GM12878 (cell line): ENCODE results near the gene GAB3. TPM values are rescaled to one million over a fixed set of nuclear protein-coding genes. Genes with fewer than 3 reads are reported as not detected.

Experiments
- ATAC-seq: fragments of 200-7000 bp; cut with Tn5 transposase; 3 replicates; pipeline ENCODE4 v1.9.1; 2020; ENCODE audit warnings: mild to moderate bottlenecking, moderate library complexity
- BruUV-seq: library from RNA; stranded (reverse); fragments of 400-500 nt; replicated peaks from 2 replicates; lab custom pipeline; 2021; lab: Mats Ljungman, UMichigan
- CTCF ChIA-PET: fragments of 300-600 bp; sonication (Branson Sonifier 250); formaldehyde crosslinking; extraction: SDS; loops from one replicate; lab custom pipeline; 2021; ENCODE audit warnings: inconsistent platforms; lab: Yijun Ruan, JAX
- POLR2A ChIA-PET: fragments of 350-600 bp; formaldehyde crosslinking; extraction: SDS; loops from one replicate; lab custom pipeline; 2021; ENCODE audit warnings: inconsistent platforms; lab: Charles Lee
- RAD21 ChIA-PET: fragments of 300-600 bp; sonication (Branson Sonifier 250); formaldehyde crosslinking; loops from one replicate; lab custom pipeline; 2023; ENCODE audit warnings: antibody characterized with exemption; ENCODE audit not compliant: unreplicated experiment; lab: Charles Lee
- SMC1A ChIA-PET: fragments of 300-600 bp; sonication (Branson Sonifier 250); formaldehyde crosslinking; loops from one replicate; lab custom pipeline; 2023; ENCODE audit not compliant: unreplicated experiment, uncharacterized antibody; lab: Charles Lee
- DNase-seq: peaks from one replicate; pipeline ENCODE4 v3.0.0-alpha.2; 2011; ENCODE audit warnings: low read depth, low spot score
- FAIRE-seq: peaks from 3 replicates; lab custom pipeline; 2011; peaks lifted over from hg19 to GRCh38; lab: Jason Lieb, UNC
- H2AFZ ChIP-seq: 2 replicates; pipeline ENCODE4 v1.6.0; 2011; ENCODE audit warnings: low read depth, low read length, control low read depth; ENCODE audit not compliant: control insufficient read depth
- H3K27ac ChIP-seq: 2 replicates; pipeline ENCODE4 v1.5.1; 2011; ENCODE audit warnings: control low read depth; ENCODE audit not compliant: control insufficient read depth, insufficient read depth
- H3K27me3 ChIP-seq, 2 experiments: replicated peaks in 1 of 2; 2 replicates each; pipeline versions ENCODE4 v1.6.0 to v1.6.1; 2011; ENCODE audit warnings: low read length in 1 of 2; ENCODE audit not compliant: control insufficient read depth in 2 of 2, insufficient read depth in 2 of 2
- H3K36me3 ChIP-seq, 2 experiments: 2 replicates each; pipeline ENCODE4 v1.5.1; 2011; ENCODE audit warnings: low read length in 1 of 2; ENCODE audit not compliant: control insufficient read depth in 2 of 2, insufficient read depth in 2 of 2
- H3K4me1 ChIP-seq: 2 replicates; pipeline ENCODE4 v1.6.1; 2011; ENCODE audit warnings: mild to moderate bottlenecking, low read length, moderate library complexity, mixed read lengths; ENCODE audit not compliant: control insufficient read depth, insufficient read depth
- H3K4me2 ChIP-seq: 2 replicates; pipeline ENCODE4 v1.6.0; 2011; ENCODE audit warnings: control low read depth; ENCODE audit not compliant: control insufficient read depth, insufficient read depth
- H3K4me3 ChIP-seq: fragments of 200-600 bp; sonication (generic); 2 replicates; pipeline ENCODE4 v1.5.1; 2016
- H3K79me2 ChIP-seq: 2 replicates; pipeline ENCODE4 v1.6.0; 2011; ENCODE audit warnings: low read length; ENCODE audit not compliant: control insufficient read depth, insufficient read depth
- H3K9ac ChIP-seq: 2 replicates; pipeline ENCODE4 v1.8.0; 2011; ENCODE audit warnings: low read length, control low read depth, mixed read lengths; ENCODE audit not compliant: control insufficient read depth, insufficient read depth
- H3K9me3 ChIP-seq: replicated peaks from 3 replicates; pipeline ENCODE4 v1.5.1; 2011; ENCODE audit warnings: mild to moderate bottlenecking, low read length; ENCODE audit not compliant: control insufficient read depth, insufficient read depth
- H4K20me1 ChIP-seq: 2 replicates; pipeline ENCODE4 v1.6.0; 2011; ENCODE audit not compliant: control insufficient read depth, insufficient read depth
- CHD1 ChIP-seq: IDR thresholded peaks from 2 replicates; pipeline ENCODE4 v1.6.1; 2012; ENCODE audit warnings: low read depth, low read length, improper control_type of control experiment
- NFXL1 ChIP-seq: fragments of 450-650 bp; IDR thresholded peaks from 2 replicates; pipeline ENCODE4 v1.6.1; 2017; ENCODE audit warnings: antibody characterized with exemption, mild to moderate bottlenecking, borderline replicate concordance
- PAX5 ChIP-seq: IDR thresholded peaks from 2 replicates; pipeline ENCODE4 v1.6.1; 2011; ENCODE audit warnings: low read depth, low read length, borderline replicate concordance
- WGBS: methylation state at CpG from one replicate; pipeline ENCODE4 v1.1.6; 2016; ENCODE audit warnings: low lambda C conversion rate; ENCODE audit not compliant: insufficient replicate concordance, insufficient coverage; ENCODE audit errors: missing lambda C conversion rate; 5-methylcytosine and 5-hydroxymethylcytosine counted together
- in situ Hi-C: fragments of 300-500 bp; cut with MboI; formaldehyde crosslinking; loops from 9 replicates; pipeline ENCODE4 v1.14.3; 2018; ENCODE audit warnings: mixed read lengths
- intact Hi-C: fragments of 100-400 bp; cut with micrococcal nuclease; formaldehyde crosslinking; loops from one replicate; pipeline ENCODE4 v1.14.2; 2022; ENCODE audit not compliant: unreplicated experiment
- polyA plus RNA-seq, 11 experiments: library from polyadenylated mRNA; depleted of rRNA in 4 of 11; unstranded in 6 of 11; stranded (reverse) in 5 of 11; fragments of >200 nt; fragmentation: Nextera tagmentation in 4 of 11; fragmentation: Illumina TruSeq in 1 of 11; extraction: Ambion mirVana in 4 of 11; extraction: Trizol in 1 of 11; gene quantifications; 1 replicate in 1 of 11; 2 replicates in 10 of 11; pipeline versions ENCODE4 v1.2.1 to v1.2.3, GENCODE V29; 2011 to 2016; ENCODE audit warnings: inconsistent platforms in 2 of 11, missing spikeins in 2 of 11, low read depth in 1 of 11
- total RNA-seq, 4 experiments: library from RNA; depleted of rRNA in 3 of 4; stranded (reverse); fragments of >200 nt in 3 of 4; fragmentation: Illumina TruSeq in 1 of 4; extraction: Trizol in 1 of 4; gene quantifications; 2 replicates each; pipeline versions ENCODE4 v1.2.1 to v1.2.3, GENCODE V29; 2013 to 2021
- TF ChIP-seq, protein P1 (sequence below): fragments of 450-650 bp; IDR thresholded peaks from 2 replicates; pipeline ENCODE4 v1.6.1; 2016; ENCODE audit warnings: mild to moderate bottlenecking, moderate library complexity, borderline replicate concordance
- TF ChIP-seq, protein P2 (sequence below): fragments of 450-650 bp; IDR thresholded peaks from 2 replicates; pipeline ENCODE4 v1.6.1; 2017; ENCODE audit warnings: mild to moderate bottlenecking, moderate library complexity

Gene GAB3
- total and polyA plus RNA-seq, 10 of the 15 experiments (the other 5 are each of a cell fraction or from before 2014, with no cell fraction given), result 0.10 to 2.0 (median 0.85) TPM

DNA sequence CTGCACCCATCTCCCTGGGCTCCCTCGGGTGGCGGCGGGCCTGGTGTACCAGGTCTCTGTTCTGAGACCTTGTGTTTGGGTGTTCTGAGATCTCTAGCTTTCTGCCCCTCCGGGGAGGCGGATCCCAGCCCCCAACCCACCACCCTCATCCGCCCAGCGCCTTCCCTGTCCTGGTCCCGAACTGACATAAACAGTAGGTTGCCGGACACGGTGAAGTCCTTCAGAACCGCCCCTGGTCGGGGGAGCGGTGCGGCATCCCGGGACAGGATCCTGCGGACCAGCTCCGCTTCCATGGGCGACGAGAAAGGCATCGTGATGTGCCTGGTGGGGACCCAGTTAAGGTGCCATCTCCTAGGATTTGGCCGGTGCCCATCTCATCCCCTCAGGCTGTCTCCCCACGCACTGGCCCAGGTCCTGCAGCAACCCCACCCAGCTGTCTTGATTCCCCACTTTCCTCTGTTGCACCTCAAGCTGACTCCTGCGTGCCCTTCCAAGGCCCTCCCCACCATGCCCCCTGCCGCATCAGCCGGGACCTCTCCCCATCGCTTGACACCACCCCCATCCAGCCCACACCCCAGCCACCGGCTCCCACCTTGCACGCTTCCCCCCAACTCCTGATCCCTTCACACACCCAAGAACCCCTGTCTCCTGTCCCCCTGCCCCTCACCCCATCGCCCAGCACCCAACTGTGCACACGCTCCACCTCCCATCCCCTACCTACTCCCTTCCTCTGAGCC, 98.4 kb downstream of the GAB3 start (continued):
- TF ChIP-seq, protein P1, sequence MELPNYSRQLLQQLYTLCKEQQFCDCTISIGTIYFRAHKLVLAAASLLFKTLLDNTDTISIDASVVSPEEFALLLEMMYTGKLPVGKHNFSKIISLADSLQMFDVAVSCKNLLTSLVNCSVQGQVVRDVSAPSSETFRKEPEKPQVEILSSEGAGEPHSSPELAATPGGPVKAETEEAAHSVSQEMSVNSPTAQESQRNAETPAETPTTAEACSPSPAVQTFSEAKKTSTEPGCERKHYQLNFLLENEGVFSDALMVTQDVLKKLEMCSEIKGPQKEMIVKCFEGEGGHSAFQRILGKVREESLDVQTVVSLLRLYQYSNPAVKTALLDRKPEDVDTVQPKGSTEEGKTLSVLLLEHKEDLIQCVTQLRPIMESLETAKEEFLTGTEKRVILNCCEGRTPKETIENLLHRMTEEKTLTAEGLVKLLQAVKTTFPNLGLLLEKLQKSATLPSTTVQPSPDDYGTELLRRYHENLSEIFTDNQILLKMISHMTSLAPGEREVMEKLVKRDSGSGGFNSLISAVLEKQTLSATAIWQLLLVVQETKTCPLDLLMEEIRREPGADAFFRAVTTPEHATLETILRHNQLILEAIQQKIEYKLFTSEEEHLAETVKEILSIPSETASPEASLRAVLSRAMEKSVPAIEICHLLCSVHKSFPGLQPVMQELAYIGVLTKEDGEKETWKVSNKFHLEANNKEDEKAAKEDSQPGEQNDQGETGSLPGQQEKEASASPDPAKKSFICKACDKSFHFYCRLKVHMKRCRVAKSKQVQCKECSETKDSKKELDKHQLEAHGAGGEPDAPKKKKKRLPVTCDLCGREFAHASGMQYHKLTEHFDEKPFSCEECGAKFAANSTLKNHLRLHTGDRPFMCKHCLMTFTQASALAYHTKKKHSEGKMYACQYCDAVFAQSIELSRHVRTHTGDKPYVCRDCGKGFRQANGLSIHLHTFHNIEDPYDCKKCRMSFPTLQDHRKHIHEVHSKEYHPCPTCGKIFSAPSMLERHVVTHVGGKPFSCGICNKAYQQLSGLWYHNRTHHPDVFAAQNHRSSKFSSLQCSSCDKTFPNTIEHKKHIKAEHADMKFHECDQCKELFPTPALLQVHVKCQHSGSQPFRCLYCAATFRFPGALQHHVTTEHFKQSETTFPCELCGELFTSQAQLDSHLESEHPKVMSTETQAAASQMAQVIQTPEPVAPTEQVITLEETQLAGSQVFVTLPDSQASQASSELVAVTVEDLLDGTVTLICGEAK, result no peak

DNA sequence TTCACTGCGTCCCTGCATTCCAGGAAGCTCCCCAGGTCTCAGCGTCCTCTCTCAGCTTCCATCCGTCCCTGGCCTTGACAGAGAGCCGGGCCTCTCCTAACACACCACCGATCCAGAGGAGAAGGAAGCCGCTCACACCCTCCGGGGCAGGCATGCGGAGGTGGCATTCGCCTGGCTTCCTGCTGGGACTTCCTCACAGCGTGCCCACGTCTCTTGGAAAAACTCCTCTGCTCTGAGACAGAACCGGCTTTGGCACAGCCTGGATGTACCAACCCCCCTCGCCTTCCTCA, 100.7 kb downstream of the GAB3 start:
- Histone ChIP-seq H3K27ac (no peak overlapping the region), H3K4me1 (no peaks in the 10 kb centered on the region), H2AFZ (no peak overlapping the region), H3K9me3 (no peaks in the 10 kb centered on the region), H3K4me2 (no peak overlapping the region), H3K36me3 (no peaks in the 10 kb centered on the region), H3K27me3 (no peaks in the 10 kb centered on the region), H4K20me1 (no peaks in the 10 kb centered on the region), H3K9ac (no peak overlapping the region), H3K79me2 (no peaks in the 10 kb centered on the region), H3K4me3 (no peak overlapping the region)
- no peak for FAIRE-seq
- intact Hi-C loops, result no loop called here
- WGBS, result 38% methylated on average over 13 of the region's 13 CpGs
- POLR2A ChIA-PET, result no interaction called here
- CTCF ChIA-PET, result interaction anchor here (0.7 kb wide), 1 partner anchor 372 kb away, joined by 3 read pairs; no protein-coding TSS in a partner anchor
- DNase-seq, result no peak
- TF ChIP-seq NFXL1 (no peak), PAX5 (no peak), CHD1 (no peak)
- TF ChIP-seq, protein P2, sequence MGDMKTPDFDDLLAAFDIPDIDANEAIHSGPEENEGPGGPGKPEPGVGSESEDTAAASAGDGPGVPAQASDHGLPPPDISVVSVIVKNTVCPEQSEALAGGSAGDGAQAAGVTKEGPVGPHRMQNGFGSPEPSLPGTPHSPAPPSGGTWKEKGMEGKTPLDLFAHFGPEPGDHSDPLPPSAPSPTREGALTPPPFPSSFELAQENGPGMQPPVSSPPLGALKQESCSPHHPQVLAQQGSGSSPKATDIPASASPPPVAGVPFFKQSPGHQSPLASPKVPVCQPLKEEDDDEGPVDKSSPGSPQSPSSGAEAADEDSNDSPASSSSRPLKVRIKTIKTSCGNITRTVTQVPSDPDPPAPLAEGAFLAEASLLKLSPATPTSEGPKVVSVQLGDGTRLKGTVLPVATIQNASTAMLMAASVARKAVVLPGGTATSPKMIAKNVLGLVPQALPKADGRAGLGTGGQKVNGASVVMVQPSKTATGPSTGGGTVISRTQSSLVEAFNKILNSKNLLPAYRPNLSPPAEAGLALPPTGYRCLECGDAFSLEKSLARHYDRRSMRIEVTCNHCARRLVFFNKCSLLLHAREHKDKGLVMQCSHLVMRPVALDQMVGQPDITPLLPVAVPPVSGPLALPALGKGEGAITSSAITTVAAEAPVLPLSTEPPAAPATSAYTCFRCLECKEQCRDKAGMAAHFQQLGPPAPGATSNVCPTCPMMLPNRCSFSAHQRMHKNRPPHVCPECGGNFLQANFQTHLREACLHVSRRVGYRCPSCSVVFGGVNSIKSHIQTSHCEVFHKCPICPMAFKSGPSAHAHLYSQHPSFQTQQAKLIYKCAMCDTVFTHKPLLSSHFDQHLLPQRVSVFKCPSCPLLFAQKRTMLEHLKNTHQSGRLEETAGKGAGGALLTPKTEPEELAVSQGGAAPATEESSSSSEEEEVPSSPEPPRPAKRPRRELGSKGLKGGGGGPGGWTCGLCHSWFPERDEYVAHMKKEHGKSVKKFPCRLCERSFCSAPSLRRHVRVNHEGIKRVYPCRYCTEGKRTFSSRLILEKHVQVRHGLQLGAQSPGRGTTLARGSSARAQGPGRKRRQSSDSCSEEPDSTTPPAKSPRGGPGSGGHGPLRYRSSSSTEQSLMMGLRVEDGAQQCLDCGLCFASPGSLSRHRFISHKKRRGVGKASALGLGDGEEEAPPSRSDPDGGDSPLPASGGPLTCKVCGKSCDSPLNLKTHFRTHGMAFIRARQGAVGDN, result no peak
- SMC1A ChIA-PET, result no interaction called here
- BruUV-seq, result no TSS peak
- RAD21 ChIA-PET, result no interaction called here
- no peak for ATAC-seq
- in situ Hi-C loops, result no loop called here
